RCC 7860 (cell line): ENCODE measurements around the gene UBE3B.

ENCODE experiments used
- DNase-seq: peaks from one replicate; pipeline ENCODE4 v3.0.0-alpha.2; 2015; ENCODE audit warnings: low spot score
- FAIRE-seq: peaks from 2 replicates; lab custom pipeline; 2012; peaks lifted over from hg19 to GRCh38; lab: Jason Lieb, UNC

The UBE3B gene

GRCh38 chr12:109547286-109547685 lies 69.9 kb downstream of the UBE3B start:
- no peak for DNase-seq
- FAIRE-seq = no peak

GRCh38 chr12:109548258-109548657 lies 70.8 kb downstream of the UBE3B start:
- FAIRE-seq = no peak
- no peak for DNase-seq

- FAIRE-seq (no peak), DNase-seq (no peak)
Observed at GRCh38 chr12:109549613-109550270, 72.3 kb downstream of the UBE3B start.

GRCh38 chr12:109550281-109550680 lies 72.8 kb downstream of the UBE3B start:
- DNase-seq (no peak), FAIRE-seq (no peak)

GRCh38 chr12:109551108-109551507 lies 73.7 kb downstream of the UBE3B start:
- DNase-seq (no peak), FAIRE-seq (no peak)

GRCh38 chr12:109552971-109553370 lies 75.5 kb downstream of the UBE3B start:
- DNase-seq (no peak), FAIRE-seq (no peak)

- FAIRE-seq = no peak
- DNase-seq = no peak
Observed at GRCh38 chr12:109553483-109553882, 76.0 kb downstream of the UBE3B start.

GRCh38 chr12:109553906-109554500 lies 76.6 kb downstream of the UBE3B start:
- FAIRE-seq = no peak
- DNase-seq = no peak

GRCh38 chr12:109554761-109555160 lies 77.3 kb downstream of the UBE3B start:
- no peak for FAIRE-seq
- DNase-seq = no peak

GRCh38 chr12:109555431-109556315 lies 78.2 kb downstream of the UBE3B start:
- DNase-seq (no peak), FAIRE-seq (no peak)

GRCh38 chr12:109557200-109557599 lies 79.8 kb downstream of the UBE3B start:
- FAIRE-seq (no peak), DNase-seq (no peak)

GRCh38 chr12:109557805-109558204 lies 80.4 kb downstream of the UBE3B start:
- DNase-seq = no peak
- FAIRE-seq = no peak

GRCh38 chr12:109558374-109559199 lies 81.2 kb downstream of the UBE3B start:
- FAIRE-seq (no peak), DNase-seq (no peak)

GRCh38 chr12:109559200-109559505 lies 81.7 kb downstream of the UBE3B start:
- DNase-seq = no peak
- FAIRE-seq = no peak

- no peak for DNase-seq
- FAIRE-seq = no peak
Observed at GRCh38 chr12:109559601-109560000, 82.2 kb downstream of the UBE3B start.

- no peak for FAIRE-seq
Observed at GRCh38 chr12:109560867-109561710, 83.7 kb downstream of the UBE3B start.

GRCh38 chr12:109561711-109562030 lies 84.2 kb downstream of the UBE3B start:
- DNase-seq = no peak
- FAIRE-seq = no peak

More at GRCh38 chr12:109560867-109561710, 83.7 kb downstream of the UBE3B start:
- DNase-seq = no peak

- FAIRE-seq = no peak
- DNase-seq = no peak
Observed at GRCh38 chr12:109562871-109563270, 85.4 kb downstream of the UBE3B start.

- FAIRE-seq (no peak), DNase-seq (no peak)
Observed at GRCh38 chr12:109563291-109564284, 86.2 kb downstream of the UBE3B start.
